ENCODE measurements around the gene SOBP. TPM values are rescaled to one million over a fixed set of nuclear protein-coding genes. Genes with fewer than 3 reads are reported as not detected.

Gene SOBP
- total RNA-seq, 4 donors from 2014 or later = 5.6 to 21.4 (median 18.1) TPM

GRCh38 chr6:107538856-107539387 lies 49.0 kb downstream of the SOBP start:
- H3K4me3 ChIP-seq (replicated peaks in 1 of 3) = no peak overlapping the region
- 72 to 74% methylated on average over 4 of the region's 4 CpGs for WGBS, 2 donors
- peak; percentile 12 to 27 for DNase-seq
- no peaks in the 10 kb centered on the region for H3K9me3 ChIP-seq
- intact Hi-C loops (cut with DNase I) = no loop called here
- H3K27me3 ChIP-seq = no peaks in the 10 kb centered on the region
- TF ChIP-seq POLR2A (IDR thresholded peaks at IDR 0.05) (no peak), CTCF (IDR thresholded peaks at IDR 0.05) (no peak)
- H3K36me3 ChIP-seq = no peaks in the 10 kb centered on the region
- H3K4me1 ChIP-seq = peaks cover 20 to 23% of the 10 kb centered on the region in 2 donors
- peak overlapping the region in 1 of 3 donors; percentile 30 for H3K27ac ChIP-seq

- Histone ChIP-seq H3K36me3 (no peaks in the 10 kb centered on the region), H3K27me3 (no peaks in the 10 kb centered on the region), H3K4me1 (peaks cover 20 to 23% of the 10 kb centered on the region in 2 donors), H3K4me3 (replicated peaks in 1 of 3) (no peak overlapping the region), H3K27ac (peak overlapping the region in 1 of 3 donors; percentile 25), H3K9me3 (no peaks in the 10 kb centered on the region)
- no peak for TF ChIP-seq CTCF (IDR thresholded peaks at IDR 0.05)
- no peak for TF ChIP-seq POLR2A (IDR thresholded peaks at IDR 0.05)
- DNase-seq = no peak
- WGBS, 2 donors = 89 to 92% methylated on average over 6 of the region's 6 CpGs
- intact Hi-C loops (cut with DNase I) = no loop called here
These were observed 49.5 kb downstream of the SOBP start for GRCh38 chr6:107539409-107539808.

- 47 to 50% methylated on average over 2 of the region's 2 CpGs for WGBS, 2 donors
- Histone ChIP-seq H3K4me1 (peaks cover 20 to 23% of the 10 kb centered on the region in 2 donors), H3K27me3 (no peaks in the 10 kb centered on the region), H3K36me3 (no peaks in the 10 kb centered on the region), H3K4me3 (replicated peaks in 1 of 3) (no peak overlapping the region), H3K27ac (peak overlapping the region in 1 of 3 donors; percentile 7), H3K9me3 (no peaks in the 10 kb centered on the region)
- TF ChIP-seq CTCF (IDR thresholded peaks at IDR 0.05) (no peak), POLR2A (IDR thresholded peaks at IDR 0.05) (no peak)
- intact Hi-C loops (cut with DNase I) = no loop called here
- DNase-seq = no peak
These were observed 50.0 kb downstream of the SOBP start for GRCh38 chr6:107539849-107540464.

- intact Hi-C loops (cut with DNase I) = no loop called here
- Histone ChIP-seq H3K9me3 (no peaks in the 10 kb centered on the region), H3K4me3 (replicated peaks in 1 of 3) (no peak overlapping the region), H3K27ac (no peak overlapping the region), H3K36me3 (no peaks in the 10 kb centered on the region), H3K27me3 (no peaks in the 10 kb centered on the region), H3K4me1 (peaks cover 20 to 23% of the 10 kb centered on the region in 2 donors)
- DNase-seq = peak; percentile 19 to 20
- TF ChIP-seq POLR2A (IDR thresholded peaks at IDR 0.05) = no peak
- no peak for TF ChIP-seq CTCF (IDR thresholded peaks at IDR 0.05)
- WGBS, 2 donors = 64 to 84% methylated on average over 1 of the region's 1 CpG
These were observed 50.5 kb downstream of the SOBP start for GRCh38 chr6:107540465-107540857.

GRCh38 chr6:107542192-107542668 lies 52.3 kb downstream of the SOBP start:
- intact Hi-C loops (cut with DNase I) = no loop called here
- Histone ChIP-seq H3K9me3 (no peaks in the 10 kb centered on the region), H3K4me3 (replicated peaks in 1 of 3) (no peak overlapping the region), H3K27me3 (no peaks in the 10 kb centered on the region), H3K27ac (no peak overlapping the region), H3K36me3 (no peaks in the 10 kb centered on the region), H3K4me1 (peaks cover 20 to 23% of the 10 kb centered on the region in 2 donors)
- no peak for TF ChIP-seq CTCF (IDR thresholded peaks at IDR 0.05)
- TF ChIP-seq POLR2A (IDR thresholded peaks at IDR 0.05) = no peak
- WGBS, 2 donors = 94 to 95% methylated on average over 6 of the region's 6 CpGs
- no peak for DNase-seq

All from thyroid gland (tissue), 4 donors.